GM12891 (cell line): ENCODE measurements around the gene TAP2.

Experiments used
- PAX5 ChIP-seq: IDR thresholded peaks from 2 replicates; pipeline ENCODE4 v1.6.1; 2011; ENCODE audit warnings: low read length, moderate library complexity, mild to moderate bottlenecking; ENCODE audit not compliant: insufficient read depth, severe bottlenecking
- POLR2A ChIP-seq: IDR thresholded peaks from 2 replicates; pipeline ENCODE4 v1.6.1; 2011; ENCODE audit warnings: low read depth, low read length, control low read depth
- POLR2AphosphoS5 ChIP-seq: IDR thresholded peaks from 2 replicates; pipeline ENCODE4 v1.6.1; 2011; ENCODE audit warnings: low read depth, low read length, control low read depth
- POU2F2 ChIP-seq: IDR thresholded peaks from 2 replicates; pipeline ENCODE4 v1.6.1; 2011; ENCODE audit warnings: low read depth, mild to moderate bottlenecking, control low read depth, low read length, moderate library complexity
- SPI1 ChIP-seq: IDR thresholded peaks from 2 replicates; pipeline ENCODE4 v1.6.1; 2011; ENCODE audit warnings: low read depth, low read length, control low read depth
- TAF1 ChIP-seq: IDR thresholded peaks from 2 replicates; pipeline ENCODE4 v1.6.1; 2011; ENCODE audit warnings: low read depth, low read length, control low read depth

- TF ChIP-seq POLR2A (no peak), POLR2AphosphoS5 (no peak), POU2F2 (no peak), SPI1 (no peak), TAF1 (no peak), PAX5 (no peak)
Observed at GRCh38 chr6:32792901-32793435, 45.6 kb downstream of the TAP2 start.
